ENCODE data around the gene GSTT2B.
"Not testable (repeated sequence)": the region's sequence is repeated elsewhere in the genome, so short reads cannot be mapped to it uniquely, and the experiment has no call there.

GSTT2B gene

DNA sequence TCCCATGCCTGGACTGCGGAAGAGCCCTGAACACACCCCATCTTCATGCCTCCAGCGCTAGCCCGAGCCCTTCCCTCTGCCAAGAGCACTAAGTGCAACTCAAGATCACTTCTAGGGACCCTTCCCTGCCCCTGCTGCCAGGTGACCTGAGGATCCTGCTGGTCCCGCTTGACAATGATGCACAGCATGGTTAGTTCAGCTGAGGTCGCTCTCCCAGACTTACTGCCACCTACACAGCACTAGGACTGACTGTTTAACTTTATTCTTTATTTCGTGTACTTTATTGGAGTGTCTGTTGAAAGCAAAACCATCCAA lies 6.0 kb downstream of the GSTT2B start:
- 94% methylated on average over 3 of the region's 6 CpGs for WGBS (ENCODE audit: insufficient coverage)
- H3K4me1 ChIP-seq (ENCODE audit: control extremely low read depth in 1 of 4, control insufficient read depth in 4 of 4, insufficient read depth in 4 of 4, low read length in 3 of 4); H3K9me3 ChIP-seq (ENCODE audit: control extremely low read depth in 1 of 5, control insufficient read depth in 4 of 5, insufficient read depth in 2 of 5, low read depth in 1 of 5, low read length in 4 of 5); CTCF ChIA-PET; H3K36me3 ChIP-seq (ENCODE audit: control insufficient read depth in 4 of 4, insufficient read depth in 4 of 4, low read length in 3 of 4); H3K4me3 ChIP-seq (ENCODE audit: control insufficient read depth in 1 of 7, extremely low read depth in 1 of 7, insufficient read depth in 4 of 7, low read depth in 2 of 7, low read length in 6 of 7); POLR2A ChIA-PET; H3K27ac ChIP-seq (ENCODE audit: insufficient read depth in 1 of 2, low read depth in 1 of 2, low read length in 2 of 2, poor library complexity in 1 of 2, severe bottlenecking in 2 of 2); DNase-seq; H3K27me3 ChIP-seq (replicated peaks in 2 of 5; ENCODE audit: control insufficient read depth in 4 of 5, insufficient read depth in 5 of 5, low read length in 4 of 5): not testable (repeated sequence)

DNA sequence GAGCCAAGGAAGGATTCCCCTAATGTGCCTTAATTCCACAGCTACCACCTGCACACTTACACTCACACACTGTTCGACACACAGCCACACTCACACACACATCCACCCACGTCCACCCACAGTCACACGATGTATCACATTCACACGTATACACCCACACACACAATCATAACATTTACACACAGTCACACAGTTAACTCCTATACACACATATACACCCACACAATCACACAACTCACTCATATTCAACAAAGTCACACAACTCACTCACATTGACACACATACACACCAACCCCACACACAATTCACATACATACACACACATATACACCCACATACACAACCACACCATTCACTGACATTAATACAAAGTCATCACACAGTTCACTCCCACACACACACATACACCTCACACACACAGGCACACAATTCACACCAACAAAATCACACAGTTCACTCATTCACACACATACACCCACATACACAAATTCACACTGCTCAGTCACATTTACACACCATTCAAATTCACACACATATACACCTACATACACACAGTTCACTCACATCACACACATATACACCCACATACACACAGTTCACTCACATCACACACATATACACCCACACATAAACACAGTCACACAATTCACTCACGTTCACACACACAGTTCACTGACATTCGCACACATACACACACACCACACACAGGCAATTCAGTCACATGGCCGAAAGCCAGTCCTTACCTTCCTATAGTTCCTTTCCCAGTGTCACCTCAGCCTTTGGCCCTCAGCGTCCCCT lies 6.6 kb downstream of the GSTT2B start:
- 86% methylated on average over 5 of the region's 8 CpGs for WGBS (ENCODE audit: insufficient coverage)
- H3K27me3 ChIP-seq (replicated peaks in 2 of 5; ENCODE audit: control insufficient read depth in 4 of 5, insufficient read depth in 5 of 5, low read length in 4 of 5); DNase-seq; H3K36me3 ChIP-seq (ENCODE audit: control insufficient read depth in 4 of 4, insufficient read depth in 4 of 4, low read length in 3 of 4); POLR2A ChIA-PET; H3K4me1 ChIP-seq (ENCODE audit: control extremely low read depth in 1 of 4, control insufficient read depth in 4 of 4, insufficient read depth in 4 of 4, low read length in 3 of 4); CTCF ChIA-PET; H3K27ac ChIP-seq (ENCODE audit: insufficient read depth in 1 of 2, low read depth in 1 of 2, low read length in 2 of 2, poor library complexity in 1 of 2, severe bottlenecking in 2 of 2); H3K4me3 ChIP-seq (ENCODE audit: control insufficient read depth in 1 of 7, extremely low read depth in 1 of 7, insufficient read depth in 4 of 7, low read depth in 2 of 7, low read length in 6 of 7); H3K9me3 ChIP-seq (ENCODE audit: control extremely low read depth in 1 of 5, control insufficient read depth in 4 of 5, insufficient read depth in 2 of 5, low read depth in 1 of 5, low read length in 4 of 5): not testable (repeated sequence)

DNA sequence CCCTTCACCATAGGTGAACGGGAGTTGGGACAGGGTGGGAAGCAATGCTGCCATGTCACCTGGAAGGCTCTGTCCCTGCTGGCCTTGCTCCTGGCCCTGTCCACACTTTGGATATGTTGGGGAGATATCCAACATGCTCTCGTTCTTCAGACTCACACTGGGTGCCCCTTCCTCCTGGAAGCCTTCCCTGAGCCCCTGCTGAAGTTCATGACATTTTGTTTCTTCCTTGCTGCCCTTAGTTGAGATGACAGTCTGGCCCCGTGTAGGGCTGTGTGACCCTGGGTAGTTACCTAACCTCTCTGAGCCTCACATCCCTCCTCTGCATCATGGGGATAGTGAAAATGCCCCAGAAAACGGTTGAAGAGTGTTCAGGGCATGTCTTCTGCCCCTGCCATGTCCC lies 7.5 kb downstream of the GSTT2B start:
- H3K36me3 ChIP-seq (ENCODE audit: control insufficient read depth in 4 of 4, insufficient read depth in 4 of 4, low read length in 3 of 4); DNase-seq; H3K4me1 ChIP-seq (ENCODE audit: control extremely low read depth in 1 of 4, control insufficient read depth in 4 of 4, insufficient read depth in 4 of 4, low read length in 3 of 4); POLR2A ChIA-PET; CTCF ChIA-PET; H3K27ac ChIP-seq (ENCODE audit: insufficient read depth in 1 of 2, low read depth in 1 of 2, low read length in 2 of 2, poor library complexity in 1 of 2, severe bottlenecking in 2 of 2); H3K4me3 ChIP-seq (ENCODE audit: control insufficient read depth in 1 of 7, extremely low read depth in 1 of 7, insufficient read depth in 4 of 7, low read depth in 2 of 7, low read length in 6 of 7); H3K9me3 ChIP-seq (ENCODE audit: control extremely low read depth in 1 of 5, control insufficient read depth in 4 of 5, insufficient read depth in 2 of 5, low read depth in 1 of 5, low read length in 4 of 5); H3K27me3 ChIP-seq (replicated peaks in 2 of 5; ENCODE audit: control insufficient read depth in 4 of 5, insufficient read depth in 5 of 5, low read length in 4 of 5): not testable (repeated sequence)
- WGBS (ENCODE audit: insufficient coverage) = 75% methylated on average over 2 of the region's 4 CpGs

DNA sequence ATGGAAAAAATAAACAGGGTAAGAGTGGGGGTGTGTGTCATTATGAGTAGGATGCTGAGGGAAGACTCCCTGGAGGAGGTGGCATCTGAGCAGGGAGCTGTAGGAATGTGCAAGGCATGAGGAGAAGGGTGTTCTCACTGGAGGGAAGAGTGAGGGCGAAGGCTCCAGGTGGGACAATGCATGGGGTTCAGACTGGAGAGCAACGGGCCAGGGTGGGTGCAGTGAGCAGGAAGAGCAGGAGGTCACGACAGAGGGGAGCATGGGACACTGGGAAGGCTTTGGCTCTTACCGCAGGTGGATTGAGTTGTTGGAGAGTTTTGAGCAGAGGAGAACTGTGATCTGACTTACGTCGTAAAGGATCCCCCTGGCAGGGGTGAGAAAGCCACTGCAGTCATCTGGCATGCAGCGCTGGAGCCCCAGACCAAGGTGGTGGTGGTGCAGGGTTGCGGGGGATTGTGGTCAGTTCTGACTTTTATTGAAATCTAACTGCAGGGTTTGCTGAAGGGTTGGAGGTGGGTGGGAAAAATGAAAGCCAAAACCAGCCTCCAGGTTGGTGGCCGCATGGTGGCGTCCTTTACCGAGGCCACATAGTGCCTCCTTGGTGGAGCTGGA lies 8.1 kb downstream of the GSTT2B start:
- CTCF ChIA-PET; DNase-seq; H3K4me1 ChIP-seq (ENCODE audit: control extremely low read depth in 1 of 4, control insufficient read depth in 4 of 4, insufficient read depth in 4 of 4, low read length in 3 of 4); H3K4me3 ChIP-seq (ENCODE audit: control insufficient read depth in 1 of 7, extremely low read depth in 1 of 7, insufficient read depth in 4 of 7, low read depth in 2 of 7, low read length in 6 of 7); H3K9me3 ChIP-seq (ENCODE audit: control extremely low read depth in 1 of 5, control insufficient read depth in 4 of 5, insufficient read depth in 2 of 5, low read depth in 1 of 5, low read length in 4 of 5); H3K36me3 ChIP-seq (ENCODE audit: control insufficient read depth in 4 of 4, insufficient read depth in 4 of 4, low read length in 3 of 4); H3K27ac ChIP-seq (ENCODE audit: insufficient read depth in 1 of 2, low read depth in 1 of 2, low read length in 2 of 2, poor library complexity in 1 of 2, severe bottlenecking in 2 of 2); POLR2A ChIA-PET; H3K27me3 ChIP-seq (replicated peaks in 2 of 5; ENCODE audit: control insufficient read depth in 4 of 5, insufficient read depth in 5 of 5, low read length in 4 of 5): not testable (repeated sequence)
- 76% methylated on average over 7 of the region's 11 CpGs for WGBS (ENCODE audit: insufficient coverage)

DNA sequence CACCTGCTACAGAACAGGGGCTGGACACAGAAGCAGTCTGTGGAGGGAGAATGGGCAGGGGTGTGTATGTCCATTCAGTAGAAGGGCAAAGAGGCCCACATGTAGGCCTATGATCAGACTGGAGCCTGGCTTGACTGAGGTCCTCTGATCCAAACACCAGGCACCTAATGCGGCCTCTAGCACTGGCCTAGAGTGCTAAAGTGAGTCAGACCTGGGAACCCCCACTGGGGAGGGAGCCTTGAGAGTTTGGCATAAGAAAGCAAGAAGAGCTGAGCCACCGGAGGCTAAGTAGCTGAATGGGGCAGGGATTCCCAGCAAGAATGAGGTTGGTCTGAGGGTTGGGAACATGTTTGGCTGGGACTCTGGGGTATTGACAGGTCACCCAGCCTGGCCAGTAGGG lies 9.6 kb downstream of the GSTT2B start:
- H3K4me3 ChIP-seq (ENCODE audit: control insufficient read depth in 1 of 7, extremely low read depth in 1 of 7, insufficient read depth in 4 of 7, low read depth in 2 of 7, low read length in 6 of 7); H3K27me3 ChIP-seq (replicated peaks in 2 of 5; ENCODE audit: control insufficient read depth in 4 of 5, insufficient read depth in 5 of 5, low read length in 4 of 5); H3K27ac ChIP-seq (ENCODE audit: insufficient read depth in 1 of 2, low read depth in 1 of 2, low read length in 2 of 2, poor library complexity in 1 of 2, severe bottlenecking in 2 of 2); CTCF ChIA-PET; H3K36me3 ChIP-seq (ENCODE audit: control insufficient read depth in 4 of 4, insufficient read depth in 4 of 4, low read length in 3 of 4); POLR2A ChIA-PET; H3K9me3 ChIP-seq (ENCODE audit: control extremely low read depth in 1 of 5, control insufficient read depth in 4 of 5, insufficient read depth in 2 of 5, low read depth in 1 of 5, low read length in 4 of 5); H3K4me1 ChIP-seq (ENCODE audit: control extremely low read depth in 1 of 4, control insufficient read depth in 4 of 4, insufficient read depth in 4 of 4, low read length in 3 of 4); DNase-seq: not testable (repeated sequence)
- 100% methylated on average over 1 of the region's 2 CpGs for WGBS (ENCODE audit: insufficient coverage)

DNA sequence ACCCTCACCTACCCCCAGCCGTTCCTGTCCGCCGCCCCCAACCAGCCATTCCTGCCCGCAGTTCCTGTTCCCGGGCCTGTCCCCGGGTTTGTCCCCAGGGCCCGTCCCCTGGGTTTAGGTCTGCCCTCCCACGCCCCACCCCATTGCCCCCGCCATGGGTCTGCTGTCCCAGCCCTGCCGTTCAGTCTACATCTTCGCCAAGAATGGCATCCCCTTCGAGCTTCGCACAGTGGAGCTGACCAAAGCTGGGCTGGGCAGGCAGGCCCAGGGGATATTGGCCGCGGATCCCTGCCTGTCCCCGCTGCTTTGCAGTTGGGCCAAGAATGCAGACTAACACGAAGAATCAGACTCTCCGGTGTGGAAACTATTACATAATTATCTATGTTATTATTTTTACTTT lies 11.2 kb downstream of the GSTT2B start:
- H3K9me3 ChIP-seq (ENCODE audit: control extremely low read depth in 1 of 5, control insufficient read depth in 4 of 5, insufficient read depth in 2 of 5, low read depth in 1 of 5, low read length in 4 of 5); H3K4me3 ChIP-seq (ENCODE audit: control insufficient read depth in 1 of 7, extremely low read depth in 1 of 7, insufficient read depth in 4 of 7, low read depth in 2 of 7, low read length in 6 of 7); H3K27me3 ChIP-seq (replicated peaks in 2 of 5; ENCODE audit: control insufficient read depth in 4 of 5, insufficient read depth in 5 of 5, low read length in 4 of 5); CTCF ChIA-PET; H3K36me3 ChIP-seq (ENCODE audit: control insufficient read depth in 4 of 4, insufficient read depth in 4 of 4, low read length in 3 of 4); H3K27ac ChIP-seq (ENCODE audit: insufficient read depth in 1 of 2, low read depth in 1 of 2, low read length in 2 of 2, poor library complexity in 1 of 2, severe bottlenecking in 2 of 2); DNase-seq; POLR2A ChIA-PET; H3K4me1 ChIP-seq (ENCODE audit: control extremely low read depth in 1 of 4, control insufficient read depth in 4 of 4, insufficient read depth in 4 of 4, low read length in 3 of 4): not testable (repeated sequence)
- no CpG with 5 or more reads among the region's 18 CpGs for WGBS (ENCODE audit: insufficient coverage)

DNA sequence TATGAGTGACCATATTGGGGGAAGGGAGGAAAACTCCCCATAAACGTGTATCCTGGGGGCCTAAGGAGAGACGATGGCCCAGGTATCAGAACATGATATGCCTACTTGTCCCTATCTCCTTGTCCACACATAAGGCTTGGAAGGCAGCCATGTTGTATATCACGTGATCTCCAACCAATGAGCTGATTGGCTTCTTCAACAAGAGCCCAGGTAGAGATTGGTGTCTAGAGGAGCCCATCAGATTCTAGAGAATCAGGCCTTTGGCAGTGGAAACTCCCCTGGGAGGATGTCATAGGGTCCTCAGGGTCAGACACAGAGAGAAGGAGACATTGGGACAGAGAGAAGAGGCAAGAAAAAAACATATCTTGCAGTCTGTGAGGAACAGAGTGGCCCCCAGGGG lies 13.6 kb downstream of the GSTT2B start:
- POLR2A ChIA-PET, DNase-seq: not testable (repeated sequence)
- 72% methylated on average over 2 of the region's 3 CpGs for WGBS (ENCODE audit: insufficient coverage)

More for the DNA sequence above, 13.6 kb downstream of the GSTT2B start:
- H3K9me3 ChIP-seq (ENCODE audit: control extremely low read depth in 1 of 5, control insufficient read depth in 4 of 5, insufficient read depth in 2 of 5, low read depth in 1 of 5, low read length in 4 of 5); H3K27ac ChIP-seq (ENCODE audit: insufficient read depth in 1 of 2, low read depth in 1 of 2, low read length in 2 of 2, poor library complexity in 1 of 2, severe bottlenecking in 2 of 2); CTCF ChIA-PET; H3K36me3 ChIP-seq (ENCODE audit: control insufficient read depth in 4 of 4, insufficient read depth in 4 of 4, low read length in 3 of 4); H3K27me3 ChIP-seq (replicated peaks in 2 of 5; ENCODE audit: control insufficient read depth in 4 of 5, insufficient read depth in 5 of 5, low read length in 4 of 5); H3K4me3 ChIP-seq (ENCODE audit: control insufficient read depth in 1 of 7, extremely low read depth in 1 of 7, insufficient read depth in 4 of 7, low read depth in 2 of 7, low read length in 6 of 7); H3K4me1 ChIP-seq (ENCODE audit: control extremely low read depth in 1 of 4, control insufficient read depth in 4 of 4, insufficient read depth in 4 of 4, low read length in 3 of 4): not testable (repeated sequence)

Data from common myeloid progenitor, CD34-positive (primary cell).